Measurements from ENCODE around the gene ALX4. TPM values are rescaled to one million over a fixed set of nuclear protein-coding genes. Genes with fewer than 3 reads are reported as not detected.
A peak's percentile ranks its signal among the peaks of the same experiment; 100 is the strongest.

Gene ALX4
- total and polyA plus RNA-seq, 2 of the 8 experiments (the other 6 are each of a cell fraction or from before 2014, with no cell fraction given): not detected

- Histone ChIP-seq H4K5ac (ENCODE audit: insufficient read length, low read depth, low read length) (no peak overlapping the region), H3K4ac (replicated peaks; ENCODE audit: insufficient read length, low read depth, low read length) (no peak overlapping the region), H4K91ac (replicated peaks; ENCODE audit: insufficient read length, low read length) (no peak overlapping the region), H2AFZ (ENCODE audit: low read length) (no peak overlapping the region), H3K9ac (replicated peaks in 1 of 4; ENCODE audit: extremely low read depth in 1 of 4, low read depth in 3 of 4, low read length in 3 of 4) (no peak overlapping the region), H2BK120ac (replicated peaks; ENCODE audit: low read depth, low read length) (no peak overlapping the region), H3K23me2 (ENCODE audit: low read depth, low read length) (no peaks in the 10 kb centered on the region), H3K18ac (ENCODE audit: extremely low read depth, low read length) (no peak overlapping the region), H2BK20ac (ENCODE audit: low read length) (no peak overlapping the region), H3K4me3 (ENCODE audit: extremely low read depth in 1 of 4, insufficient read depth in 2 of 4, low read depth in 3 of 4, low read length in 4 of 4) (no peak overlapping the region), H3K79me2 (ENCODE audit: control insufficient read depth in 1 of 2, insufficient read depth in 2 of 2, low read length in 2 of 2) (no peaks in the 10 kb centered on the region), H3K4me1 (replicated peaks in 1 of 4; ENCODE audit: control insufficient read depth in 3 of 4, insufficient read depth in 4 of 4, low read length in 3 of 4) (peaks cover 11 to 16% (median 15%) of the 10 kb centered on the region in 4 experiments), H3K79me1 (ENCODE audit: low read depth, low read length) (no peaks in the 10 kb centered on the region), H3K27ac (ENCODE audit: low read depth, low read length) (no peak overlapping the region), H3K36me3 (ENCODE audit: control insufficient read depth in 2 of 4, insufficient read depth in 4 of 4, low read length in 3 of 4) (peaks cover 0 to 9% (median 0%) of the 10 kb centered on the region in 4 experiments; a peak in 1 of 8 replicates), H2AK5ac (ENCODE audit: low read depth, low read length) (no peak overlapping the region), H3K14ac (ENCODE audit: insufficient read length) (no peak overlapping the region), H3K4me2 (ENCODE audit: insufficient read depth in 1 of 2, low read depth in 2 of 2, low read length in 2 of 2) (no peak overlapping the region), H4K8ac (ENCODE audit: extremely low read depth, insufficient read depth, low read length) (no peak overlapping the region), H3K56ac (replicated peaks; ENCODE audit: insufficient read length, low read depth, low read length) (no peak overlapping the region), H2BK12ac (ENCODE audit: low read depth, low read length) (no peak overlapping the region), H3K9me3 (ENCODE audit: insufficient read depth in 2 of 2, low read depth in 1 of 2, low read length in 1 of 2) (peaks cover 4 to 7% of the 10 kb centered on the region in 2 experiments; a peak in 2 of 4 replicates), H3K27me3 (replicated peaks in 1 of 4; ENCODE audit: control insufficient read depth in 3 of 4, extremely low read depth in 1 of 4, insufficient read depth in 3 of 4, low read length in 3 of 4) (no peaks in the 10 kb centered on the region), H4K20me1 (replicated peaks in 1 of 2; ENCODE audit: control insufficient read depth in 1 of 2, insufficient read depth in 2 of 2, low read length in 2 of 2) (no peaks in the 10 kb centered on the region), H2BK15ac (ENCODE audit: low read length) (peak overlapping the region; percentile 23; the same call in 1 of the 2 replicates), H2BK5ac (ENCODE audit: low read depth, low read length) (no peak overlapping the region), H3K23ac (ENCODE audit: insufficient read length) (no peak overlapping the region)
- ChIA-PET CTCF (ENCODE audit: partially characterized antibody) (interaction anchor here (1.2 to 2.8 kb wide), 7 partner anchors 11 to 114 kb away, joined by 3 to 18 read pairs (median 6); no protein-coding TSS in a partner anchor), POLR2A (ENCODE audit: partially characterized antibody) (interaction anchor here (0.8 to 1.7 kb wide), 4 partner anchors 11 to 21 kb away, joined by 3 to 4 read pairs (median 3); no protein-coding TSS in a partner anchor)
- TF ChIP-seq CHD2 (IDR thresholded peaks at IDR 0.05; ENCODE audit: low read length): no peak
- no peak for TF ChIP-seq RAD21 (IDR thresholded peaks at IDR 0.05 in 1 of 2, conservative IDR thresholded peaks at IDR 0.05 in 1 of 2; ENCODE audit: low read depth in 2 of 2, low read length in 2 of 2)
- no peak for TF ChIP-seq HDAC6 (IDR thresholded peaks at IDR 0.05; ENCODE audit: low read depth, low read length)
- no peak for TF ChIP-seq EP300 (IDR thresholded peaks at IDR 0.05; ENCODE audit: borderline replicate concordance in 1 of 2, low read depth in 2 of 2, low read length in 2 of 2)
- TF ChIP-seq CTBP2 (IDR thresholded peaks at IDR 0.05; ENCODE audit: borderline replicate concordance, insufficient read depth, insufficient read length, low read length): no peak
- TF ChIP-seq TAF1 (IDR thresholded peaks at IDR 0.05; ENCODE audit: low read depth, low read length): no peak
- WGBS, 2 experiments (ENCODE audit: extremely low coverage in 1 of 2, insufficient coverage in 1 of 2, insufficient read length in 1 of 2, insufficient replicate concordance in 2 of 2, low coverage in 1 of 2, low lambda C conversion rate in 2 of 2, missing lambda C conversion rate in 1 of 2): 80% methylated on average over 6 of the region's 6 CpGs; no CpG with 5 or more reads in 1 of the 2 experiments
- FAIRE-seq (no peak), DNase-seq (ENCODE audit: low read depth in 1 of 2, low spot score in 2 of 2) (no peak)
These were observed 62.4 kb downstream of the ALX4 start for GRCh38 chr11:44247508-44247907.
